ENCODE results near the gene RGL4.

- TF ChIP-seq EP300 (IDR thresholded peaks at IDR 0.05) (no peak), POLR2A (IDR thresholded peaks at IDR 0.05; ENCODE audit: low read depth) (no peak)
- TF ChIP-seq, protein P1, sequence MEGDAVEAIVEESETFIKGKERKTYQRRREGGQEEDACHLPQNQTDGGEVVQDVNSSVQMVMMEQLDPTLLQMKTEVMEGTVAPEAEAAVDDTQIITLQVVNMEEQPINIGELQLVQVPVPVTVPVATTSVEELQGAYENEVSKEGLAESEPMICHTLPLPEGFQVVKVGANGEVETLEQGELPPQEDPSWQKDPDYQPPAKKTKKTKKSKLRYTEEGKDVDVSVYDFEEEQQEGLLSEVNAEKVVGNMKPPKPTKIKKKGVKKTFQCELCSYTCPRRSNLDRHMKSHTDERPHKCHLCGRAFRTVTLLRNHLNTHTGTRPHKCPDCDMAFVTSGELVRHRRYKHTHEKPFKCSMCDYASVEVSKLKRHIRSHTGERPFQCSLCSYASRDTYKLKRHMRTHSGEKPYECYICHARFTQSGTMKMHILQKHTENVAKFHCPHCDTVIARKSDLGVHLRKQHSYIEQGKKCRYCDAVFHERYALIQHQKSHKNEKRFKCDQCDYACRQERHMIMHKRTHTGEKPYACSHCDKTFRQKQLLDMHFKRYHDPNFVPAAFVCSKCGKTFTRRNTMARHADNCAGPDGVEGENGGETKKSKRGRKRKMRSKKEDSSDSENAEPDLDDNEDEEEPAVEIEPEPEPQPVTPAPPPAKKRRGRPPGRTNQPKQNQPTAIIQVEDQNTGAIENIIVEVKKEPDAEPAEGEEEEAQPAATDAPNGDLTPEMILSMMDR (IDR thresholded peaks at IDR 0.05) = no peak
Observed at GRCh38 chr22:23689414-23689813, 1.4 kb upstream of the RGL4 start.
